Measurements from ENCODE around the gene JMJD1C.

DNA sequence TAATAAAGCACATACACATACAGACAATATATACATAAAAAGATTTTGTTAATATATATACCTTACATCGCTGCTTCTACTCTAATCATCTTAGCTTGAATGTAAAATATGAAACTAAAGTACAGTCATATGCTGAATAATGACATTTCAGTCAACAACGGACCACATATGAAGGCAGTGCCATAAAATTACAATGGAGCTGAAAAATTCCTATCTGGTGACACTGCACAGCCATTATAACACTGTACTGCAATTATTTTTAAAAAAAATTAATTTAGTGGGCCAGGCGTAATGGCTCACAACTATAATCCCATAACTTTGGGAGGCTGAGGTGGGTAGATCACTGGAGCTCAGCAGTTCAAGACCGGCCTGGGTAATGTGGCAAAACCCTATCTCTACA is 122.3 kb downstream of the JMJD1C start:
- TF ChIP-seq, protein P1, sequence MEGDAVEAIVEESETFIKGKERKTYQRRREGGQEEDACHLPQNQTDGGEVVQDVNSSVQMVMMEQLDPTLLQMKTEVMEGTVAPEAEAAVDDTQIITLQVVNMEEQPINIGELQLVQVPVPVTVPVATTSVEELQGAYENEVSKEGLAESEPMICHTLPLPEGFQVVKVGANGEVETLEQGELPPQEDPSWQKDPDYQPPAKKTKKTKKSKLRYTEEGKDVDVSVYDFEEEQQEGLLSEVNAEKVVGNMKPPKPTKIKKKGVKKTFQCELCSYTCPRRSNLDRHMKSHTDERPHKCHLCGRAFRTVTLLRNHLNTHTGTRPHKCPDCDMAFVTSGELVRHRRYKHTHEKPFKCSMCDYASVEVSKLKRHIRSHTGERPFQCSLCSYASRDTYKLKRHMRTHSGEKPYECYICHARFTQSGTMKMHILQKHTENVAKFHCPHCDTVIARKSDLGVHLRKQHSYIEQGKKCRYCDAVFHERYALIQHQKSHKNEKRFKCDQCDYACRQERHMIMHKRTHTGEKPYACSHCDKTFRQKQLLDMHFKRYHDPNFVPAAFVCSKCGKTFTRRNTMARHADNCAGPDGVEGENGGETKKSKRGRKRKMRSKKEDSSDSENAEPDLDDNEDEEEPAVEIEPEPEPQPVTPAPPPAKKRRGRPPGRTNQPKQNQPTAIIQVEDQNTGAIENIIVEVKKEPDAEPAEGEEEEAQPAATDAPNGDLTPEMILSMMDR (IDR thresholded peaks at IDR 0.05; ENCODE audit: low read depth, low read length): no peak
- no peak for TF ChIP-seq EZH2phosphoT487 (IDR thresholded peaks at IDR 0.05; ENCODE audit: low read depth)
